HCT116 (cell line): ENCODE results near the gene KATNAL2.

Source experiments
- TF ChIP-seq, protein P1 (sequence below), 3 experiments: fragments of 200-600 bp in 1 of 3; sonication (generic) in 1 of 3; IDR thresholded peaks in 2 of 3; conservative IDR thresholded peaks in 1 of 3; 2 replicates each; pipeline ENCODE4 v1.5.1; 2012 to 2017; ENCODE audit warnings: low read depth in 2 of 3, low read length in 2 of 3, antibody characterized with exemption in 1 of 3, borderline replicate concordance in 1 of 3, control low read depth in 1 of 3, mild to moderate bottlenecking in 1 of 3, mixed read lengths in 1 of 3, mixed run types in 1 of 3, moderate library complexity in 1 of 3; ENCODE audit not compliant: insufficient read depth in 1 of 3
- TF ChIP-seq, protein P2 (sequence below): IDR thresholded peaks from 2 replicates; pipeline ENCODE4 v1.6.1; 2012; ENCODE audit warnings: low read depth

DNA sequence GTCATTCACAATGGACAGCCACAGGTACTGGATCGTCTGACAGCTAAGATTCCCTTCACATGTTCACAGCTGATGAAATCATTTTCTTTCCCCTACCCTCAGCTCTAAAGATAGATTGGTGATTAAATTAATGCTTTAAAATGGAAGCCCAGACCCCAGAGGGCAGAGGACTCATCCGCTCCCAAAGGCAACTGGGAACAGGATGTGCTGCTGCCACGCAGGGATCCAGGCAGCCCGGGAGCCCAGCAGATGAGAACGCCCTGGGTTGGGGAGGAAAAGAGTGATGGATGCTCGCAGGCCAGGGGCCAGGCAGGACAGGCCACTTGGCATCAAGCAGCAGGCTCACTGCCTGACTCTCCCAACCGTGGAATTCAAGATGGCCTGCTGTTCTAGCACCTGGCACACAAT is 191.6 kb downstream of the KATNAL2 start:
- TF ChIP-seq, protein P1, sequence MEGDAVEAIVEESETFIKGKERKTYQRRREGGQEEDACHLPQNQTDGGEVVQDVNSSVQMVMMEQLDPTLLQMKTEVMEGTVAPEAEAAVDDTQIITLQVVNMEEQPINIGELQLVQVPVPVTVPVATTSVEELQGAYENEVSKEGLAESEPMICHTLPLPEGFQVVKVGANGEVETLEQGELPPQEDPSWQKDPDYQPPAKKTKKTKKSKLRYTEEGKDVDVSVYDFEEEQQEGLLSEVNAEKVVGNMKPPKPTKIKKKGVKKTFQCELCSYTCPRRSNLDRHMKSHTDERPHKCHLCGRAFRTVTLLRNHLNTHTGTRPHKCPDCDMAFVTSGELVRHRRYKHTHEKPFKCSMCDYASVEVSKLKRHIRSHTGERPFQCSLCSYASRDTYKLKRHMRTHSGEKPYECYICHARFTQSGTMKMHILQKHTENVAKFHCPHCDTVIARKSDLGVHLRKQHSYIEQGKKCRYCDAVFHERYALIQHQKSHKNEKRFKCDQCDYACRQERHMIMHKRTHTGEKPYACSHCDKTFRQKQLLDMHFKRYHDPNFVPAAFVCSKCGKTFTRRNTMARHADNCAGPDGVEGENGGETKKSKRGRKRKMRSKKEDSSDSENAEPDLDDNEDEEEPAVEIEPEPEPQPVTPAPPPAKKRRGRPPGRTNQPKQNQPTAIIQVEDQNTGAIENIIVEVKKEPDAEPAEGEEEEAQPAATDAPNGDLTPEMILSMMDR (IDR thresholded peaks at IDR 0.05 in 2 of 3, conservative IDR thresholded peaks at IDR 0.05 in 1 of 3; ENCODE audit: borderline replicate concordance in 1 of 3, insufficient read depth in 1 of 3, low read depth in 2 of 3, low read length in 2 of 3): no peak
- TF ChIP-seq, protein P2, sequence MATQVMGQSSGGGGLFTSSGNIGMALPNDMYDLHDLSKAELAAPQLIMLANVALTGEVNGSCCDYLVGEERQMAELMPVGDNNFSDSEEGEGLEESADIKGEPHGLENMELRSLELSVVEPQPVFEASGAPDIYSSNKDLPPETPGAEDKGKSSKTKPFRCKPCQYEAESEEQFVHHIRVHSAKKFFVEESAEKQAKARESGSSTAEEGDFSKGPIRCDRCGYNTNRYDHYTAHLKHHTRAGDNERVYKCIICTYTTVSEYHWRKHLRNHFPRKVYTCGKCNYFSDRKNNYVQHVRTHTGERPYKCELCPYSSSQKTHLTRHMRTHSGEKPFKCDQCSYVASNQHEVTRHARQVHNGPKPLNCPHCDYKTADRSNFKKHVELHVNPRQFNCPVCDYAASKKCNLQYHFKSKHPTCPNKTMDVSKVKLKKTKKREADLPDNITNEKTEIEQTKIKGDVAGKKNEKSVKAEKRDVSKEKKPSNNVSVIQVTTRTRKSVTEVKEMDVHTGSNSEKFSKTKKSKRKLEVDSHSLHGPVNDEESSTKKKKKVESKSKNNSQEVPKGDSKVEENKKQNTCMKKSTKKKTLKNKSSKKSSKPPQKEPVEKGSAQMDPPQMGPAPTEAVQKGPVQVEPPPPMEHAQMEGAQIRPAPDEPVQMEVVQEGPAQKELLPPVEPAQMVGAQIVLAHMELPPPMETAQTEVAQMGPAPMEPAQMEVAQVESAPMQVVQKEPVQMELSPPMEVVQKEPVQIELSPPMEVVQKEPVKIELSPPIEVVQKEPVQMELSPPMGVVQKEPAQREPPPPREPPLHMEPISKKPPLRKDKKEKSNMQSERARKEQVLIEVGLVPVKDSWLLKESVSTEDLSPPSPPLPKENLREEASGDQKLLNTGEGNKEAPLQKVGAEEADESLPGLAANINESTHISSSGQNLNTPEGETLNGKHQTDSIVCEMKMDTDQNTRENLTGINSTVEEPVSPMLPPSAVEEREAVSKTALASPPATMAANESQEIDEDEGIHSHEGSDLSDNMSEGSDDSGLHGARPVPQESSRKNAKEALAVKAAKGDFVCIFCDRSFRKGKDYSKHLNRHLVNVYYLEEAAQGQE: no peak
